NB4 (cell line): ENCODE measurements around the gene CAMK2A.

Experiments
- POLR2A ChIP-seq: IDR thresholded peaks from 2 replicates; pipeline ENCODE4 v1.6.1; 2011; ENCODE audit warnings: mild to moderate bottlenecking; ENCODE audit not compliant: insufficient read length; ENCODE audit errors: extremely low read depth
- TF ChIP-seq, protein P1 (sequence below): IDR thresholded peaks from one replicate; pipeline ENCODE4 v1.5.1; 2012; ENCODE audit warnings: low read depth, low read length

DNA sequence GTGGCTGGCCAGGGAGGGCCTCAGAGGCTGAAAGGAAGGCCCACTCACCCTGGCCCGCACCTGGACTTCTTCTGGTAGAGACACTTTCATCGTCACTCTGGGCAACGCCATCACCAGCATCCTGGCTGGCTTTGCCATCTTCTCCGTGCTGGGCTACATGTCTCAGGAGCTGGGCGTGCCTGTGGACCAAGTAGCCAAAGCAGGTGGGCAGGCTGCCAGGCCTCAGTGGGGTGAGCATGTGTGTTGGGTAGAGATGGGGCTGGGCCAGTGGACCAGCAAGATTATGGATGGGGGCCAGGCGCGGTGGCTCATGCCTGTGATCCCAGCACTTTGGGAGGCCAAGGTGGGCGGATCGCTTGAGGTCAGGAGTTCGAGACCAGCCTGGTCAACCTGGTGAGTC, 87.1 kb downstream of the CAMK2A start:
- TF ChIP-seq, protein P1, sequence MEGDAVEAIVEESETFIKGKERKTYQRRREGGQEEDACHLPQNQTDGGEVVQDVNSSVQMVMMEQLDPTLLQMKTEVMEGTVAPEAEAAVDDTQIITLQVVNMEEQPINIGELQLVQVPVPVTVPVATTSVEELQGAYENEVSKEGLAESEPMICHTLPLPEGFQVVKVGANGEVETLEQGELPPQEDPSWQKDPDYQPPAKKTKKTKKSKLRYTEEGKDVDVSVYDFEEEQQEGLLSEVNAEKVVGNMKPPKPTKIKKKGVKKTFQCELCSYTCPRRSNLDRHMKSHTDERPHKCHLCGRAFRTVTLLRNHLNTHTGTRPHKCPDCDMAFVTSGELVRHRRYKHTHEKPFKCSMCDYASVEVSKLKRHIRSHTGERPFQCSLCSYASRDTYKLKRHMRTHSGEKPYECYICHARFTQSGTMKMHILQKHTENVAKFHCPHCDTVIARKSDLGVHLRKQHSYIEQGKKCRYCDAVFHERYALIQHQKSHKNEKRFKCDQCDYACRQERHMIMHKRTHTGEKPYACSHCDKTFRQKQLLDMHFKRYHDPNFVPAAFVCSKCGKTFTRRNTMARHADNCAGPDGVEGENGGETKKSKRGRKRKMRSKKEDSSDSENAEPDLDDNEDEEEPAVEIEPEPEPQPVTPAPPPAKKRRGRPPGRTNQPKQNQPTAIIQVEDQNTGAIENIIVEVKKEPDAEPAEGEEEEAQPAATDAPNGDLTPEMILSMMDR = no peak
- no peak for TF ChIP-seq POLR2A
